Posterior cingulate gyrus (tissue), 11 donors: ENCODE data around the gene HOXD11.
A peak's percentile ranks its signal among the peaks of the same experiment; 100 is the strongest.

Source experiments
- DNase-seq, 10 donors: peaks; one replicate each; pipeline versions ENCODE4 v3.0.0 to v3.0.0-alpha.2; 2020 to 2021; ENCODE audit warnings: mixed read lengths in 3 of 10
- intact Hi-C: fragments of 100-400 bp; cut with DNase I; formaldehyde crosslinking; loops from one replicate; pipeline ENCODE4 v1.15.1; 2023

The HOXD11 gene

GRCh38 chr2:176106581-176107539, at the start of gene HOXD11:
Gene HOXD11, plus strand, starts transcription at chr2:176107280. Its CDS starts 76 bp downstream, at chr2:176107356.
- intact Hi-C loops: no loop called here
- DNase-seq: peak in 2 of 10 donors; percentile 54 to 84

- intact Hi-C loops: no loop called here
- no peak for DNase-seq
Observed at GRCh38 chr2:176063958-176064357, 43.1 kb upstream of the HOXD11 start.

GRCh38 chr2:176066645-176067588, 40.2 kb upstream of the HOXD11 start:
- intact Hi-C loops: no loop called here
- DNase-seq: peak in 1 of 10 donors; percentile 39

- DNase-seq: peak in 1 of 10 donors; percentile 71
- intact Hi-C loops: no loop called here
Observed at GRCh38 chr2:176067589-176068418, 39.3 kb upstream of the HOXD11 start.

GRCh38 chr2:176068419-176068832, 38.7 kb upstream of the HOXD11 start:
- intact Hi-C loops: no loop called here
- peak in 1 of 10 donors; percentile 43 for DNase-seq

GRCh38 chr2:176071330-176072291, 35.5 kb upstream of the HOXD11 start:
- intact Hi-C loops: no loop called here
- DNase-seq: no peak

GRCh38 chr2:176072292-176072669, 34.8 kb upstream of the HOXD11 start:
- intact Hi-C loops: no loop called here
- no peak for DNase-seq

- peak in 1 of 10 donors; percentile 77 for DNase-seq
- intact Hi-C loops: no loop called here
Observed at GRCh38 chr2:176072951-176073904, 33.9 kb upstream of the HOXD11 start.

GRCh38 chr2:176074919-176075425, 32.1 kb upstream of the HOXD11 start:
- DNase-seq: no peak
- intact Hi-C loops: no loop called here

GRCh38 chr2:176075481-176075880, 31.6 kb upstream of the HOXD11 start:
- no peak for DNase-seq
- intact Hi-C loops: no loop called here

- DNase-seq: no peak
- intact Hi-C loops: no loop called here
Observed at GRCh38 chr2:176076063-176076462, 31.0 kb upstream of the HOXD11 start.

- DNase-seq: no peak
- intact Hi-C loops: no loop called here
Observed at GRCh38 chr2:176076796-176077195, 30.3 kb upstream of the HOXD11 start.

- intact Hi-C loops: no loop called here
- no peak for DNase-seq
Observed at GRCh38 chr2:176078541-176079284, 28.4 kb upstream of the HOXD11 start.

GRCh38 chr2:176079285-176079830, 27.7 kb upstream of the HOXD11 start:
- intact Hi-C loops: no loop called here
- no peak for DNase-seq

GRCh38 chr2:176079831-176080539, 27.1 kb upstream of the HOXD11 start:
- DNase-seq: no peak
- intact Hi-C loops: no loop called here
